Activated naive CD4-positive, alpha-beta T cell treated with Interleukin-2 at 50 U/mL for 16 hours (primary cell): ENCODE measurements around the gene LPAR6.

Source experiments
- DNase-seq: peaks from one replicate; pipeline ENCODE4 v3.0.0-alpha.2; 2020

Gene LPAR6

DNA sequence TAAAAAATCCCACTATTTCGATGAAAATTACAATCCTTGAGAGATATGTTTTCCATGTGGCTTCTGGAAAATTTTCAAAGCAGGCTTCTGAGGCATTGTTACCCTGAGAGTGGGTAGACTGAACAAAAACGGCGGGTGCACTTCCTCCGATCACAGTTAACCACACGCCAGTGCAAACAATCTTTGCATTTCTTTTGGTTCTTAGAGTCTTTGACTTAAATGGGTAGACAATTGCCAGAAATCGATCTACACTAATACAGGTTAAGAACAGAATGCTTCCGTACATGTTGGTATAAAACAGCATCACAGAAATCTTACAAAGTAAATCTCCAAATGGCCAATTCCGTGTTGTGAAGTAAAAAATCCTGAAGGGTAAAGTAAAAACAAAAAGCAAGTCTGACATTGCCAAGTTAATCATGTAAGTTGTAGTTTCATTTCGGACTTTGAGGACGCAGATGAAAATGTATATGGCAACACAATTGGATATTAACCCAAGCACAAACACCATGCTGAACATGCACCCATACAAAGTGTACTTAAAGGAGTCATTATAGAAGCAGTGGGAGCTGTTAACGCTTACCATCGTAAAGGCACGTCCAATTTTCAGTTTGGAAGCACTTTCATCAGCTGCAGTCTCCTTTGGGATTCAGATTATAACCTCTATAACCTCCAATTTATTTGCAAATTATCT, 927 bp downstream of the LPAR6 start:
- DNase-seq: peak; percentile 23

DNA sequence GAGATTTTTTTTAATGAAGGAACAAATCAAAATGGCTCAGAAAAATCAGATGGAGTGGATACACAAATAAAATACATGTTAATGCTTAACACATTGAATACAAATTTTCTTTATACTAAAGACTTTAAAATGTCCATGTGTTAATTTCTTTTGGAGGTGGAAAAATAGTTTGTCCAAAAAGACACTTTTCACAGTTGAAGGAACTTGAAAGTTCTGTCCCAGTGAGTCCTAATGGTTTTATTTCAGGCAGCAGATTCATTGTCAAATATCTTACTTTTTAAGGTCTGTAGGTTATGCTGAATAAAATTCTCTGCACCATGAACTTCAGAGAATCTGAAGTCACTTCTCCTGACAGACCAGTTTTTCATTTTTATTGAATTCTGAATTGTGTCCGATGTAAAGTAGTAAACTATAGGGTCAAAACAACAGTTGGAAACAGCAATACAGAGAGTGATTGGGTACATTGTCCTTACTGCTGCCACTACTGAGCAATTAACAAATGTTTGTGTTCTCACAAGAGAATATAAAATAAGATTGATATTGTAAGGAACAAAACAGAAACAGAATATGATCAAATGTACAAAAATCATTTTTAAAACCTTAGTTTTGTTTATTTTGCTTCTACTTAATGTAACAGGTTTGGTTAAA, 1.6 kb downstream of the LPAR6 start:
- no peak for DNase-seq

DNA sequence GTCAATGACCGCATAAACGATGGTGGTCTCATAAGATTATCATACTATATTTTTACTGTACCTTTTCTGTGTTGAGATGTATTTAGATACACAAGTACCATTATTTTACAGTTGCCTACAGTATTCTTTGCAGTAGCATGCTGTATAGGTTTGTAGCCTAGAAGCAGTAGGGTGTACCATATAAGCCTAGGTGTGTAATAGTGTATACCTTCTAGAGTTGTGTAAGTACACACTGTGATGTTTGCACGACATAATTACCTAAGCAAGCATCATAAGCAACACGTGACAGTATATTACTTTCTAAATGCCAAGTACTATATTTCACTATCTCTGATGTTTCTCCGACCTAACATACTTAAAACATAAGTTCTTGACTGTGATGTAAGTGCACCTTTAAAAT, 2.7 kb downstream of the LPAR6 start:
- no peak for DNase-seq

DNA sequence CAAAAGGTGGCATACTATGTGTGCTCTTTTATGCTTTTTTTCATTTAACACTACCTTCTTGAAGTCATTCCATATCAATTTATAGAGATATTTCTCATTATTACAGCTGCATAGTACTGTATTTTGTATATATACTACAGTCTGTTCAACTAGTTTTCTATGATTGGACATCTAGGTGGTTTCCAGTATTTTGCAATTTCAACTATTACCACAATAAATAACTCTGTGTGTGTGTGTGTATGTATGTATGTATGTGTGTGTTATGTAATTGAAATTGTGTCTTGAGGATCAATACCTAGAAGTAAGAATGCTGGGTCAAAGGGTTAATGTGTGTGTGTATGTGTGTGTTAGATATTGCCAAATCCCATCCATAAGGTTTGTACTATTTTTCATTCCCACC, 7.0 kb downstream of the LPAR6 start:
- DNase-seq: no peak

DNA sequence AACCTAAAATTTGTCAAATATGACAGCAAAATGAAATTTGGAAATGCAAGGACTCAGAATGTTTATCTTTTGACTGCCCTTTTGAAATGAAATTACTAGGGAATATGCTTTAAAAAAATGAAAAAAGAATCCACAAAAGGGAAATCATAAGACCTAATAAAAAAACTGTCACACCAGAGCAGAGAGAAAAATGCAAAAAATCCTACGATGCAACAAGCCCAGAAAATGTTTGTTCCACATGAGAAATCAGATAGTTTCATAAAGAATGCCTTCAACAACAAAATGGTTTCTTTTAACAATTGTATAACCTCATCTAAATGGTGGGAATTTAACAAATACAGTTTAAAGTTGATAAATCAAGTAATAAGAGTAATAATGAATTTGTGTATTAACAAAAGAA, 8.0 kb downstream of the LPAR6 start:
- DNase-seq: no peak

DNA sequence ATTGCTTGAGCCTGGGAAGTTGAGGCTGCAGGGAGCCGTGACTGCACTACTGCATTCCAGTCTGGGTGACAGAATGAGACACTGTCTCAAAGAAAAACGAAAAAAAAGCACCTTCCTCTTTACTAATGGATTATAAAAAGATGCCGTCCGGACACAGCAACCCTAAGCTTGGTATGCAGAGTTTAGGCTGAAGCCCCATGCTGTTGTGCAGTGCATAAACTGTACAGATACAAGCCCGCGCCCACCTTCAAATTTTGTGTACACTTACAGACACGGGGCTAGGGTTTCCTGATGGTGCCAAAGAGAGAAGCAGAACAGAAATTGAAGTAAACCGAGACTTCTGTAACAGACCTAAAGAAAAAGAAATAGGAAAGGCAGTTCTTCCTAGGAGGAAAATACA, 9.0 kb downstream of the LPAR6 start:
- no peak for DNase-seq

DNA sequence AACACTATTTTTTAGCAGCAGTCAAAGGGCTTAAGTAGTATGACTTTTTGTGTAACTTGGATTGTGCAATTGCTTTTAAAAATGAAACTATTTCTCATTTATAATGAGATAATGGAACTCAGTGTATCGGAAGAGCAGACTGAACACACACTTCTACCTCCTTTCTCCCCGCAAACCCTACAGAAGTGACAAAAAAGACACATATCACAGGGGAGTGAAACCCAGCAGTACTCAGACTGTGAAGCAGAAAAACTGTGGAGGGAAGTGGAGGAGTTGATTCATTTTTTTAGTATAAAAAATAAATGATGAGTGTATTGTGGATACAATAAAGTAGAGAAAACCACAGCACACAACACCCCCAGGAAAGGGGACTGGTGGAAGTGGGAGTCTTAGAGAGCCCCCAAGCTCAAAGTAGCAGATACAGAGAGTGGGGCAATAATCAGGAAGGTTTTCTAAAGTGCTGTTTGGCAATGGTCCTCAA, 9.7 kb downstream of the LPAR6 start:
- peak; percentile 43 for DNase-seq

DNA sequence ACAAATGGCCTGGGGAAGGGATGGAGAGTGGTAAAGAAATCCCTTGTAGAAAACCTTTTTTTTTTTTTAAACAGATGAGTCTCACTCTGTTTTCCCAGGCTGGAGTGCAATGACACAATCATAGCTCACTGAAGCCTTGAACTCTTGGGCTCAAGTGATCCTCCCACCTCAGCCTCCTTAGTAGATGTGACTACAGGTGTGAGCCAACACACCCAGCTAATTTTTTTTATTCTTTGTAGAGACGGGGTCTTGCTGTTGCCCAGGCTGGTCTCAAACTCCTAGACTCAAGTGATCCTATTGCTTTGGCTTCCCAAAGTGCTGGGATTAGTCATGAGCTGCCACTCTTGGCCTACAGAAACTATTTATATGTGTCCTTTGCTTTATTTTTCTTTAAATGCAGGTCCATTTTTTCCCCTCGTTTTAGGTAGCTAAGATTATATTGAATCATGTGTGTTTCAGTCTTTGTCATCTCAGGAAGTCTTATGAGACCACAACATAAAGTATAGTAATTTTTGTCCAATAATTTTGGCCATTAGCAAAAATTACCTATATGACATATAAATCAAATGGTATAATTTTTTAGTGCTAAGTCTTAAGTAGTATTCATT, 10.5 kb downstream of the LPAR6 start:
- DNase-seq: peak; percentile 11

DNA sequence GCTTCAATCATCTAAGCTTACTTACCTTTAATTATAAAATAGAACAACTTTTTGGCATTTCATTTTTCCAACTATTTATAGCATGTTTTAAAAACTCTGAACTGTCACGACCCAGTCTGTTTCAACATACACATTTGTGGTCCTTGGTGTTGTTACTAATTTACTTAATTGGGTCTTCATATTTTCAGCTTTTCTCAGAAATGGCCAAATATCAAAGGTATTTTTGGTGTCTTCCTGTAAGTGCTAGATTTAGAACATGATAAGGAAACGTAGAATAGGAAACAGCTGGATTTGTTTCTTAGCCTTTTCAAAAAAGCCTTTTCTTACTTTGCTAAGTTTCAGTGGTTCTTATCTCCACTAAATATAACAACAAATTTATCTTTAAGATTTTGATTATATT, 11.4 kb downstream of the LPAR6 start:
- DNase-seq: no peak

DNA sequence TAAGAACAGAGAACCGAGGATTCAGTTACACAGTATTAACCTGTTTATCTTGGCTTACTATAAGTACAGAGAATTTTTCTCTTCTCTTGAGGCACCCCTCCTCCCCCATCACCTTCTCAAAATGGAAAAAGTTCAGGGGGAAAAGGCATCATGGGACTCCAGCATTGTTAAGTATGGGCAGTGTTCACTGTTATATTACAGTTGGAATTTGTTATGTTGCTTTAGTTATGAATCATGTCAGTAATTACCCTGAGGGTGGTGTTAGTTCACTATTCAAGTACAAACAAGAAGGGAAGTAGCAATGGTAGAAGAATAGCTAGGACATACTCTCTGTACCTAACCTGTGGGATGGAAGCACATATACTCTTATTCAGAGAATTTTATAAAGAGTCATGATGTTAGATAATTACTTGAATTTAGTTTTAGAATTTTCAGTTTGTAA, 12.0 kb downstream of the LPAR6 start:
- no peak for DNase-seq

DNA sequence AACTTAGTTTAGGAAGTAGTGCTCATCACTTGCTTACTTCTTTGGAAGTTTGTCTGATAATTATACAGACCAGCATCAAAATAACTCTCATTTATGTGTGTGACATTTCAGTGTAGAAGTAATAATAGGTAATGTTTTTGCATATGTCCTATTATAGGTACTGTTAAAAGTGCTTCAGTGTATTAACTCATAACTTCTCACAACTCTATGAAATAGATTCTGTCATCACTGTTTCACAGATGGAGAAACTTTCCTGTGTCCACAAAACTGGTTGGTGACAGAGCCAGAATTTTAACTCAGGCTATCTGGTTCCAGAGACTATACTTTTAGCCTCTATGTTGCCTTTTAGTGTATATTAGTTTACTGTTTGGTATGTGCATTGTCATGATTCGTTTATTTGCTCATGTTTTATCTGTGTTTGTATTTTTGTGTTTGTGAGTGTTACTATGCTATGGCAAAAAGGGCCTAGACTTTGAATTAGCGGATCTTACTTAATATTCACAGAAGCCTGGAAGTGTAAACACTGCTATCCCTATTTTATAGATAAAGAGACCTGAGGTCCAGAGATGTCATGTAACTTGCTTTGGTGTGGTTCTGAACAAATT, 12.7 kb downstream of the LPAR6 start:
- DNase-seq: no peak

DNA sequence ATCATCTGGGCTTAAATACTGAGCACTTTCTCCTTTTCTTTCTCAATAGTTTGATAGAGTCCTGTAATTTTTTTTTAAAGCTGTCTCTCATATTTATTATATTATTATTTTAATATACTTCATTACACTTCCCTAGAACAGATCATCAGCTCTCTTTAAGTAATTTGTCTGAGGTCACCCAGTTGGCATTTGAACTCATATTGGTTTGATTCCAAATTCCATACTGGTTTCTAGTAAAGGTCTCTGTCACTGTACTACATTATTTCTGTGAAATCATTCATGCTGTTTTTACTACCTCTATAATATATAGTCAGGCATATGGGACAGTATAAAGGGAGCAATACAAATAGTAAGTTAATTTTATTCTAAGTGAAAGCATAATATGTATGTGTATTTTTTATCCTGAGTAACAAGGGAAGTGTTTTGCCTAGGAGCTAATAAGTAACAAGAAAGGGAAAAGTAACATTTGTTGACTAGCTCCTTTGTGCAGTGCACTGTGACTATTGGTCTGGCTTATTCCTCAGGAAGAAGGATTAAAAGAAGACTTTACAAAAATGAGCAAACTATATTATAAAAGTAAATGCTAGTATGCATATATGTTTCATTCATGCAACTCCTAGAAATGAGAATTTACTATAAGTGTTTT, 14.3 kb downstream of the LPAR6 start:
- no peak for DNase-seq

DNA sequence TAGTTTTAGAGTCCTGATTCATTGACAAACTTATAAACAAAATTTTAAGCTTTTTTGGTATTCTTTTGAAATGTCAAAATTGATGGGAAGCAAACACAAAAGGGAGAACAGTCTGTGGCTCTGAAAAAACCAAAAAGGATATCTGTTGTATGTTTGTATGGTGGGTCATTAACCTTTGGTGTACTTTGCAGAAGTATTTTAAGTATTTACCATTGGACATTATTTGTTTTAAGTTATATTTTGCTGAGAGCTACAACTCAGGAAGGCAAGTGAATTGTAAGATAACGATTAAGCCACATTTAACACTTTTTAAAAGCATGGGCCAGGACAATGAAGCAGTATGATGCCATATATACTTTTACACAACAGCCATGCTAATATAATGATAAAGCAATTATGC, 15.2 kb downstream of the LPAR6 start:
- DNase-seq: no peak

DNA sequence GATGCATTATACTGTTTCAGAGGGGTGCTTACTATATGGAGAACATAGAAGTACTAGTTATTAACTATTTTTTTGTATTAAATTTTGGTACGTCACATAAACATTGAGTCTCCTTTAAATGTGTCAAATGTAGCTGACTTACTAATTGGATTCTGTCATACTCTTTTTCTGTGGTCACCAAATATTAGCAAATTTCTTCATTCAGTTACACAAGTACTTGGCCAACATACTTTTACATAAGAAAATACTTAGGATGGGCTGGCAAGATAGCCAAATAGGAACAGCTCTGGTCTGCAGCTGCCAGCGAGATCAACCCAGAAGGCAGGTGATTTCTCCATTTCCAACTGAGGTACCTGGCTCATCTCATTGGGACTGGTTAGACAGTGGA, 19.2 kb downstream of the LPAR6 start:
- DNase-seq: no peak

DNA sequence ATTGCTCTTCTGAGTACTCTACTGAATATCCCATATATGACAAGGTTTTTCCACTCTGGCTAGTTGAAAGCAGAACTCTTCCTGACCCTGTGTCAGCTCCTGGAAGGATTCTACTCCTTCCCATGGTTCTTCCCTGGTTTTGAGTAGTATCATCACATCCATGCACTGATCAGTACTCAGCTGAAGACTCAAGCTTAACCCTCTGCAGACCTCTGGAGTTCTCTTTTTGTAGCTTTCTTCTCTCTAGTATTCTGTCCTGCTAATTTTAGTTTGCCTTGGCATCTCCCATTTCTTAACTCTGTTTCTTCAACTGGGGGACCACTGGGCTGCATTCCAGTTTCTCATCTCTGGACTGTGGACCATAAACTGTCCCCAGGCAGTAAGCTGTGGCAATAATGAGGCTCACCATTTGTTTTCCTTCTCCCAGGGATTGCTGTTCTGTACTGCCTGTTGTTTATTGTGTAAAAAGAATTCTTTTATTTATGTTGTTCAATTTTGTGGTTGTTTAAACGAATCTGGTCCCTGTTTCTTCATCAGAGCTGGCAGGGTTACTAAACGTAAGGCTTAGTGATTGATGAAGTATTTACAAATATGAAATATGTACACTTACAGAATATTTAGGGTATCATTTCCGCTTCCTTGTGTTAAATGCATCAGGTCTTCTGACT, 19.7 kb downstream of the LPAR6 start:
- DNase-seq: no peak

DNA sequence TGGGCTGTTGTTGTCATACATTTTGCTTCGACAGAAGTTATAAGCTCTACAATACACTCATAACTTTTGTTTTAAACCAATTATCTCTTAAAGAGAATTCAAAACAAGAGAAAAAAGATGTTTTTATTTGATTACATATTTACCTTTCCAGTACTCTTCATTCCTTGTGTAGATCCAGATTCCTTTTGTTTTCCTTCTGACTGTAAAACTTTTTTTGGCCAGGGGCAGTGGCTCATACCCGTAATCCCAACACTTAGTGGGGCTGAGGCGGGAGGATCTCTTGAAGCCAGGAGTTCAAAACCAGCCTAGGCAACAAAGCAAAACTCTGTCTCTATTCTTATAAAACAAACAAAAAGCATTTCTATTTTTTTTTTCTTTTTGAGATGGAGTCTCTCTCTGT, 21.7 kb downstream of the LPAR6 start:
- DNase-seq: no peak

DNA sequence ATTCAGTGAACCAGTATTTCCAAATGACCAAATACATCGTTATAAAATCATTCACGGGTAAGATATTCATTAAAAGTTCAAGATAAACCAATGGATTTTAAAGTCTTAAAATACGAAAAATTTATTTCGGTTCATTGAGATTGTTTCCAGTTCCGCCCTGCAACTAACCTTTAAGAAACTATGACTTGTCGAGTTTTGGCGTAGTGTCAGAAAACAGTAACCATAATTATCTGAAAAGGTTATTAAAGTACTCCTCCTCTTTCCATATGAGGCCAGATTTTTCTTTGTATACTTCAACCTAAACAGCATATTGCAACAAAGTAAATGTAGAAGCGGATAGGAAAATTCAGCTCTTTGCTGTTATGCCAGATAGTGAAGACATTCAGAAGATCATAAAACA, 26.1 kb downstream of the LPAR6 start:
- no peak for DNase-seq

DNA sequence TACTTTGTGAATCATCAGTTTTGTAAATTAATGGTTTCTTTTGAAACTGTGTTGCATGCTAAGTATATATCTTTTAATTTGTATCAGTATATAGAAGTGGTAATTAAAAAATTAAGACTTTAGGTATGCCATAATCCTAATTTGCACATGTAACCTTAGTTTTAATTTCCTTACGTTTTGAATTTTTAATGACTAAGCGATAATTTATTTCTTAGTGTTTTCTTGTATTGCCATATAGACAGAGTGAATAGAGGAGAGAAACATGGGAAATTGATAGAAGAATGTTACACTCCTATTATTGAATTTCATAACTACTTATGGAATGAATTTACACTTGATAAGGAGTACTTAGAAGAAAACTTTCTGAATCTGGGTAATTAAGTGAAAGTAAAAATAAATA, 29.5 kb downstream of the LPAR6 start:
- no peak for DNase-seq

DNA sequence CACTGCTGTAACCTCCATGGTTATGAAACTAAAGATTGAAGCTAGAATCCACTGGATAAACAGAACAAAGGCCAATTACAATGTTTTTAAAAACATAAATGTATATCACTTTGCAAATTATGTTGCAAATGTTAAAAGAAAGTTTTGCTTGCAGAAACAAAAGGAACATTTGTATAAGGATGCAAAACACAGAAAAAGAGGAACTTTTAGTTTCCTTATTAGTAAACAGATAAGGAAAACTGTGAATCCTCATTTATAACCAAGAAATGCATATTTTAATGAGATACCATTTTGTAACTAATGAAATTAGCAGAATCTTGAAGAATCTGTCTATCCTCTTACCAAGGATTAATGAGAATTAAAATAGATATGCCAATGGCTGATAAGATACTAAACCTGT, 32.3 kb downstream of the LPAR6 start:
- no peak for DNase-seq

DNA sequence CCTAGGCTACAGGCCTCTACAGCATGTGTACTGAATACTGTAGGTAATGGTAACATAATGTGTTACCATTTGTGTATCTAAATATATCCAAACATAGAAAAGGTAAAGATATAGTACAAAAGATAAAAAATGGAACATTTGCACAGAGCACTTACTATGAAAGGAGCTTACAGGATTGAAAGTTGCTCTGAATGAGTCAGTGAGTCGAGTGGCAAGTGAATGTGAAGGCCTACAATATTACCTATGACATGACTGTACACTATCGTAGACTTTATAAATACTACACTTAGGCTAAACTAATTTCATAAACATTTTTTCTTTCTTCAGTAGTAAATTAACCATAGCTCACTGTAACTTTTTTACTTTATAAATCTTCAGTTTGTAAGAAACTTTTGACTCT, 35.1 kb downstream of the LPAR6 start:
- DNase-seq: no peak

DNA sequence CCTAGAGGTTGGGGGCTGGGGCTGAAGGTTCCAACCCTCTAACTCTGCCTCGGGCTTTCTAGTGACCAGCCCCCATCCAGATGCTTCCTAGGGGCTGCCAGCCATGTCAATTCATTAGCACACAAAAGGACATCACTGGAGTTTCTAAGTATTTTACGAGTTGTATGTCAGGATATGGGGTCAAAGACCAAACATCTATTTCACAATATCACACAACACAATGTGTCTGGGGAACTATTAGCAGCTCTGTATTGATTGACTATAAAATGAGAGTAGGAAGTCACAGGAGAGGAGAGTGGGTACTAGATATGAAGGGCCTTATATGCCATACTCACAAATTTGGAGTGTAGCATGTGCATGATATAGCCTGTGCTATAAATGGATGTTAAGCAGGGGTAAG, 42.1 kb downstream of the LPAR6 start:
- DNase-seq: no peak

DNA sequence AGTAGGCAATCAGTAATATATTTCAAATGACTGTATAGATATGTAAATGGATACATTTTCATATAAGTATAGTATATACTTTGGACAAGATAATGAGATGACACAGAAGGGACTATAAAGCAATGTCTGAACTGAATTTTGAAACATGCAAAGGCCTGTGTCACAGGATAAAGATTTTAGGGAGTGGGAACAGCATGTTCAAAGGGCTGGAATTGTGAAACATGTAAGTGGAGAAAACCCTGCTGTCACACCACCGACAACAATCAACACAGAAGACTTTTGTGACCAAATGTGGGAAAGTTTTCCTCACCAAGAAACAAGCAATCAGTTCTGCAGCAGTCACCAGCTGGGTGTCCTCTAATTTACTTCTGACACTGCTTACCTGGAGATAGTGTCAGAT, 42.9 kb downstream of the LPAR6 start:
- DNase-seq: no peak
